ENCODE measurements around the gene PCSK9. TPM values are rescaled to one million over a fixed set of nuclear protein-coding genes. Genes with fewer than 3 reads are reported as not detected.
"Not testable (repeated sequence)": the region's sequence is repeated elsewhere in the genome, so short reads cannot be mapped to it uniquely, and the experiment has no call there.

PCSK9 gene
- total RNA-seq, 4 donors from 2014 or later: 0.07 TPM; not detected in 3

DNA sequence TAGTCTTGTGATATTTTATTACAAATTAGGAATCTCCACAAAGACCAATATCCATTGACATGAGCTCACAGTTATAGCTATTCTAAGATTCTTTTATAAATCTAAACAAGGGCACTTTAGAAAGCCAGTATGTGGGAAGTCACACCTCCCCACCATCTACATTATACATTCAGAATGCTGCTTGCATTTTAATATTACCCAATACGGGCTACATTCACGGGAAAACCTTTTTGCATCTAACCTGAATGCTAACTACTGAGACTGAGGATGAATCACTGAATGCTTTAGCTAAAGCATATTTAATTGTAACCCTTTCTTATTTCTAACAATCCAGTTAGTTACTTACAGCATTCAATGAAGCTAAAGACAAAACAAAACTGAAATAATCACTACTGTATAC is 53.1 kb downstream of the PCSK9 start:
- H3K4me3 ChIP-seq: no peak overlapping the region
- intact Hi-C loops (cut with DNase I; ENCODE audit: low total_unique reads) (no loop called here), in situ Hi-C loops (cut with MboI; ENCODE audit: low sequenced_read_pairs in 4 of 4) (no loop called here)
- no peak for TF ChIP-seq POLR2A (IDR thresholded peaks at IDR 0.05)
- TF ChIP-seq, protein P1, sequence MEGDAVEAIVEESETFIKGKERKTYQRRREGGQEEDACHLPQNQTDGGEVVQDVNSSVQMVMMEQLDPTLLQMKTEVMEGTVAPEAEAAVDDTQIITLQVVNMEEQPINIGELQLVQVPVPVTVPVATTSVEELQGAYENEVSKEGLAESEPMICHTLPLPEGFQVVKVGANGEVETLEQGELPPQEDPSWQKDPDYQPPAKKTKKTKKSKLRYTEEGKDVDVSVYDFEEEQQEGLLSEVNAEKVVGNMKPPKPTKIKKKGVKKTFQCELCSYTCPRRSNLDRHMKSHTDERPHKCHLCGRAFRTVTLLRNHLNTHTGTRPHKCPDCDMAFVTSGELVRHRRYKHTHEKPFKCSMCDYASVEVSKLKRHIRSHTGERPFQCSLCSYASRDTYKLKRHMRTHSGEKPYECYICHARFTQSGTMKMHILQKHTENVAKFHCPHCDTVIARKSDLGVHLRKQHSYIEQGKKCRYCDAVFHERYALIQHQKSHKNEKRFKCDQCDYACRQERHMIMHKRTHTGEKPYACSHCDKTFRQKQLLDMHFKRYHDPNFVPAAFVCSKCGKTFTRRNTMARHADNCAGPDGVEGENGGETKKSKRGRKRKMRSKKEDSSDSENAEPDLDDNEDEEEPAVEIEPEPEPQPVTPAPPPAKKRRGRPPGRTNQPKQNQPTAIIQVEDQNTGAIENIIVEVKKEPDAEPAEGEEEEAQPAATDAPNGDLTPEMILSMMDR (IDR thresholded peaks at IDR 0.05 in 4 of 5, conservative IDR thresholded peaks at IDR 0.05 in 1 of 5): no peak
- H3K4me1 ChIP-seq: no peaks in the 10 kb centered on the region
- H3K27me3 ChIP-seq: no peaks in the 10 kb centered on the region
- DNase-seq (no peak), ATAC-seq (no peak)
- H3K36me3 ChIP-seq: peaks cover 8 to 99% of the 10 kb centered on the region in 2 donors
- no peak overlapping the region for H3K27ac ChIP-seq
- H3K9me3 ChIP-seq: no peaks in the 10 kb centered on the region

DNA sequence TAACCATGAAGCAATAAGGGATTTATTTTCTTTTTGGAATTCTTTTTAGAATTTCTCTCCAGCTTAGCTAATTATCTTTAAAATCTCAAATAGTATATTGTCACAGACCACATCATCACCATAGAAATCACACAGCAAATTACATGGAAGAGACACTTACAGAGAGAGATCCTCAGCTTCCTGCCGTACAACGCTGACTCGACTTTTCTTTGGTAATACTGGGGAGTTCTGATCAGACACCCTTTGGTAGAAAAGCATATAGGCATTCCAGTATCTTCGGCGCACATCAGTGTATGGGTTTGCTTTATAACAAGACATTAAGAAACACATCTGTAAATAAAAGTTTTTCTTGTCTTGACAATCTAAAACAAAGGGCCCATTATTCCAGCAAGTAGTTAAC is 55.7 kb downstream of the PCSK9 start:
- Histone ChIP-seq H3K27me3 (no peaks in the 10 kb centered on the region), H3K4me1 (no peaks in the 10 kb centered on the region), H3K4me3 (no peak overlapping the region), H3K36me3 (peaks cover 5 to 100% of the 10 kb centered on the region in 2 donors), H3K9me3 (no peaks in the 10 kb centered on the region), H3K27ac (no peak overlapping the region)
- in situ Hi-C loops (cut with MboI; ENCODE audit: low sequenced_read_pairs in 4 of 4) (no loop called here), intact Hi-C loops (cut with DNase I; ENCODE audit: low total_unique reads) (no loop called here)
- TF ChIP-seq POLR2A (IDR thresholded peaks at IDR 0.05): no peak
- TF ChIP-seq, protein P1 (IDR thresholded peaks at IDR 0.05 in 4 of 5, conservative IDR thresholded peaks at IDR 0.05 in 1 of 5): no peak
- ATAC-seq: no peak
- DNase-seq: no peak

DNA sequence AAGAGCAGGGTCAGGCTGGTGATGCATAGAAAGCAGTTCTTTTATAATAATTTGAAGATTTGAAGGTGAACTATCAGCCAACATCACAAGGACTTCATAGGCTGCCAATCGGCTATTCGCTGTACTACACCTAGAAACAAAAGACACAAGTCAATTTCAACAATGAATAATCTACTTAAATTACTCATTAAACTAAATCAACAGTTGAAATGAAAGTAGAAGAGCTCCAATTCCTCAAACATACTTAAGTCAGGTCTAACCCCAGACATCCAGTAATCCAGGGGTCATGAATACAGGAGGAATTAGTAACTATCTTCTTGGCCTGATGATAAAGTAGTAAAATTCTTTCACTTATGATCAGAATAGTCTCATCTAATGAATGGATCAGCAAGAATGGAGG is 64.5 kb downstream of the PCSK9 start:
- no peaks in the 10 kb centered on the region for H3K4me1 ChIP-seq
- no peak for DNase-seq
- H3K4me3 ChIP-seq: no peak overlapping the region
- intact Hi-C loops (cut with DNase I; ENCODE audit: low total_unique reads) (no loop called here), in situ Hi-C loops (cut with MboI; ENCODE audit: low sequenced_read_pairs in 4 of 4) (no loop called here)
- no peaks in the 10 kb centered on the region for H3K9me3 ChIP-seq
- ATAC-seq: no peak
- H3K27me3 ChIP-seq: no peaks in the 10 kb centered on the region
- peaks cover 3 to 98% of the 10 kb centered on the region in 2 donors for H3K36me3 ChIP-seq
- no peak overlapping the region for H3K27ac ChIP-seq
- no peak for TF ChIP-seq POLR2A (IDR thresholded peaks at IDR 0.05)
- TF ChIP-seq, protein P1 (IDR thresholded peaks at IDR 0.05 in 4 of 5, conservative IDR thresholded peaks at IDR 0.05 in 1 of 5): no peak

DNA sequence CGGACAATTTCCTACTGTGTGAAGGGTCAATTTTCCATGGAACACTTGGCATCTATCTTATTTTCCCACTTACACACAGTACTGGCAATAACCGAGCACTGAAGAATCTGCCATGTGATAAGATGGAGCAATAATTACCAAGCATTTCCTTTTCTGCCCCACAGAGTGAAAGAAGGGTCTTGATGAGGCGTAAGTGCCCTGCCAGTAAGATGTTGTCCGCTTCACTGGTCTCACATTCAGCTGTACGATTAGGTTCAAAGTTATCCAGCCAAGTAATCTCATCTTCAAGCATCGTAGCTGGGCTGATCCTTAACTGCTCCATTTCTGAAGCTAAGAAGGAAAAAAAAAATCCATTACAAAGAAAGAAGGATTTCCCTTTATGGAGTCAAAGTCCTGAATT is 67.8 kb downstream of the PCSK9 start:
- DNase-seq (no peak), ATAC-seq (no peak)
- in situ Hi-C loops (cut with MboI; ENCODE audit: low sequenced_read_pairs in 4 of 4) (no loop called here), intact Hi-C loops (cut with DNase I; ENCODE audit: low total_unique reads) (no loop called here)
- Histone ChIP-seq H3K27me3 (no peaks in the 10 kb centered on the region), H3K9me3 (no peaks in the 10 kb centered on the region), H3K27ac (no peak overlapping the region), H3K4me1 (no peaks in the 10 kb centered on the region), H3K36me3 (peaks cover under 1 to 100% of the 10 kb centered on the region in 2 donors), H3K4me3 (no peak overlapping the region)
- TF ChIP-seq, protein P1 (IDR thresholded peaks at IDR 0.05 in 4 of 5, conservative IDR thresholded peaks at IDR 0.05 in 1 of 5): no peak
- TF ChIP-seq POLR2A (IDR thresholded peaks at IDR 0.05): no peak

DNA sequence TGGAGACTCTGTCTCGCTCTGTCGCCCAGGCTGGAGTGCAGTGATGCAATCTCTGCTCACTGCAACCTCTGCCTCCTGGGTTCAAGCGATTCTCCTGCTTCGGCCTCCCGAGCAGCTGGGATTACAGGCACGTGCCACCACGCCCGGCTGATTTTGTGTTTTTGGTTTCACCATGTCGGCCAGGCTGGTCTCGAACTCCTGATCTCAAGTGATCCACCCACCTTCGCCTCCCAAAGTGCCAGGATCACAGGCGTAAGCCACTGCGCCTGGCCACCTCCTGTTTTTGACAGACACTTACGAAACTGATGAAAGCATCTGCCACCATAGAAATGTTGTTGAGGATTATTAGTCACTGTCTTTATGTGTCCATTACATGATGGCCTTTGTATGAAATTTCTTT is 69.7 kb downstream of the PCSK9 start:
- in situ Hi-C loops (cut with MboI; ENCODE audit: low sequenced_read_pairs in 4 of 4); ATAC-seq; H3K27ac ChIP-seq; intact Hi-C loops (cut with DNase I; ENCODE audit: low total_unique reads); H3K4me1 ChIP-seq; H3K4me3 ChIP-seq; DNase-seq; H3K9me3 ChIP-seq; H3K27me3 ChIP-seq: not testable (repeated sequence)
- peaks cover 0 to 97% of the 10 kb centered on the region in 2 donors for H3K36me3 ChIP-seq

Other genes starting within 250 kb of the PCSK9 start
- under 1 TPM in 3 of 4 donors, not detected in 1; 0.10 to 0.24 (median 0.13) TPM for gene TTC22, start 238.2 kb upstream of the PCSK9 start, total RNA-seq
- gene DHCR24, start 152.4 kb upstream of the PCSK9 start, total RNA-seq: 100 to 1,000 TPM; 155 to 362 (median 207) TPM
- gene TMEM61, start 58.9 kb upstream of the PCSK9 start, total RNA-seq: under 1 TPM in 1 of 4 donors, not detected in 3; 0.58 TPM
- gene BSND, start 40.6 kb upstream of the PCSK9 start, total RNA-seq: not detected
- 100 to 1,000 TPM in 1 of 4 donors, 10 to 100 TPM in 3; 77.3 to 102 (median 90.8) TPM for gene USP24, start 175.8 kb downstream of the PCSK9 start, total RNA-seq

All from gastrocnemius medialis (tissue), 4 donors.